HG03520 (cell line): ENCODE results near the gene DBNDD2.

Experiments
- ATAC-seq: cut with Tn5 transposase; IDR thresholded peaks from one replicate; pipeline ENCODE4 v1.9.1; 2021; ENCODE audit warnings: mild to moderate bottlenecking, moderate library complexity; ENCODE audit not compliant: unreplicated experiment

The DBNDD2 gene

DNA sequence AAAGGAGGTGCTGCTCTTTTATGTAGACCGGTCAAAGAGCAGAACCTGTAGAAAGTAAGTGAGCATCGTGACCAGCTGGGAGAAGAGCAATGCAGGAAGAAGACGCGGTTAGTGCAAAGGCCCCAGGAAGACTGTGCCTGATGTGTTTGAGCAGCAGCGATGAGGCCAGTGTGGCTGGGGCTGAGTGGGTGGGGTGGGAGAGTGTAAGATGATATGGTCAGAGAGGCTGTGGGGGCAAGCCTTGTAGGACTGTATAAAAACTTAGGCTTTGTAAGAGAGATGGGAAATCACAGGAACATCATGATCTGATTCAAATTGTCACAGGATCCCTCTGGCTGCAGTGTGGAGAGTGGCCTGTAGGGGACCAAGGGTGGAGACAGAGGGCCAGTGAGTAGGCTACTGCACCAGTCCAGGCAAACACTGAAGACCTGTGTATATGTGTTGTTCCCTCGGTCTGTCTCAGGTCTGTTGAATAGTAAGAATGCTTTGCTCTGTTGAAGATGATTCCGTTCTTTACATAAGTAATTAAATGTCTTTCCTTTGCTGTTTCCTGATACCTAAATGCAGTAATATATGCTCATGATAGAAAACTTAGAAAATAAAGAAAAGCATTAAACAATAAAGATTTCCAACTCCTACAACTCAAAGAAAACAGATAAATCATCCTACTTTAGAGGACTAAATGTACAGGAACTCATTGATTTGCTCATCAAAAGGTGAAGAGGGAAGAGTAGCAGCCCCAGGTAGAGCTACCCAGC, 37.9 kb downstream of the DBNDD2 start:
- peak; percentile 50 for ATAC-seq

DNA sequence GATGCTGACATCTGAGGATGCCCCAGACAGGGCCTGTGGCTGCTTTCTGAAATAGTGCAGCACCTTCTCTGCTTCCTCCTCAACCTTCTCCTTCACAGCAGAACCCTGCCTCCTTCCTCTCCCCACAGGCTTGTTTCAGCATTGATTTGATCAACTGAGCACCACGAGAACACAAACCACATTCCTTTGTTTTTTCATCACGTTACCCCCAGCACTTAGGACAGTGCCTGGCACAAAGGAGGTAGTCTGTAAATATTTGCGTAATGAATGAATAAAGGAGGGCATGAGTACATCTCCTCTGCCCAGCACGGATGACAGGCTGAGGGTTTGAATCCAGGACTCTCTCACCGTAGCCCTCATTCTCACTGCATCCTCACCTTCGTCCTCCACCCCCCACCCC, 40.2 kb downstream of the DBNDD2 start:
- no peak for ATAC-seq

DNA sequence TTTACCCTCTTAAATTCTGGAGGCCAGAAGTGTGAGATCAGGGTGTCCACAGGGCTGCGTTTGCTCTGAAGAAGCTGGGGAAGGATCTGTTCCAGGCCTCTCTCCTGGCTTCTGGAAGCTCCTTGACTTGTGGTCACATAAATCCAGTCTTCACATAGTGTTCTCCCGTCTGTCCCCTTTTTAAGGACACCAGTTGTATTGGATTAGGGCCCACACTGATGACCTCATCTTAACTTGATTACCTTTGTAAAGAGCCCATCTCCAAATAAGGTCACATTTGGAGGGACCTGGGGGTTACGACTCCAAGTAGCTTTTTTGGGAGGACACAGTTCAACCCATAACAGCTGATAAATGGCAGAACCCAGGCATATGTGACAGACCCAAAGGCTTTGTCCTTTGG, 41.4 kb downstream of the DBNDD2 start:
- no peak for ATAC-seq

DNA sequence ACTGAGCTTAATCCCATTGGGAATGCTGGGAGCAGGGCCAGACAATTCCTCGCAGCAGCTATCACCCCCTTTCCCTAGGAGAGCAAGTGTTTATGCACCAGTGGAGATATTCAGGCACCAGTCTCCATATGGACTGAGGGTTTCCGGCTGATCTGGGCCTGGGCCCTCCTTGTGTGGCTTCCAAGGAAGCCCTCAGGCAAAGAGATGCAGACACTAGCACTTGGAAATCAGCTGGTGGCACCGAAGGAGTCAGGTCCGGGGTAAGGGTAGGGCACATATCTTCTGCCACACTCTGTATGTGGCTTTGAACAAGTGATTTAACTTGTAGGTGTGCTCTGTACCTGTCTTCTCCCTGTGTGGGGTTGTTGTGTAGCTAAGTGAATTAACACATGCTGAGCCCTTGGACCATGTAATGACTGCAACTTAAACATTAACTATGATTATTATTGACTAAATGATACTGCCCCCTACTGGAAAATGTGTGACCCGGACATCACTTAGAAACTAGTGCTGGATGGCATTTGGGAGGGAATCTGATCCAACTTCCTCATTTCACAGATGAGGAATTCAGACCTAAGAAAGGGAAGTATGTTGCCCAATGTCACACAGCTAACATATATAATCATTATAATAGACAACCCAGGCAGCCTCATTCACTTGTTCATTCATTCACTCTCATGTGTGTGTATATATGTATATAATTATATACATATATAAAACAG, 42.2 kb downstream of the DBNDD2 start:
- no peak for ATAC-seq

DNA sequence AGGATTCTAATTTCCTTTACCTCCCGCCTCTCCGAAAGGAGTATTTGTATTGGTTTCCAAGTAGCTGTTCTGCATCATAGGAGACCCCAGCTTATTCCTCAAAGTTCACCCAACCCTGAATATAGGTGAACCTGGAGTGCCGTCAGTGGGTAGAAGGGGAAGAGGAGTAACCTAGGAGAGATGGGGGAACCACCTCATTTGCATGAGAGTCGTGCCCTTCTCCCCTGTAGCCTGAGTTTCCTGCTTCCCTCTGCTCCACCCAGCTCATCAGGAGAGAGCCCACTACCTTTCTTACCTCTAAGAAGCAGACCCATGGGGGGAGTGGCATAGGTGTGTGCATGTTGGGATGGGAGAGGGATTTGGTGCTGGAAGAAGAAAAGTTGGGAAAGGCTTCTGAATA, 44.1 kb downstream of the DBNDD2 start:
- no peak for ATAC-seq

DNA sequence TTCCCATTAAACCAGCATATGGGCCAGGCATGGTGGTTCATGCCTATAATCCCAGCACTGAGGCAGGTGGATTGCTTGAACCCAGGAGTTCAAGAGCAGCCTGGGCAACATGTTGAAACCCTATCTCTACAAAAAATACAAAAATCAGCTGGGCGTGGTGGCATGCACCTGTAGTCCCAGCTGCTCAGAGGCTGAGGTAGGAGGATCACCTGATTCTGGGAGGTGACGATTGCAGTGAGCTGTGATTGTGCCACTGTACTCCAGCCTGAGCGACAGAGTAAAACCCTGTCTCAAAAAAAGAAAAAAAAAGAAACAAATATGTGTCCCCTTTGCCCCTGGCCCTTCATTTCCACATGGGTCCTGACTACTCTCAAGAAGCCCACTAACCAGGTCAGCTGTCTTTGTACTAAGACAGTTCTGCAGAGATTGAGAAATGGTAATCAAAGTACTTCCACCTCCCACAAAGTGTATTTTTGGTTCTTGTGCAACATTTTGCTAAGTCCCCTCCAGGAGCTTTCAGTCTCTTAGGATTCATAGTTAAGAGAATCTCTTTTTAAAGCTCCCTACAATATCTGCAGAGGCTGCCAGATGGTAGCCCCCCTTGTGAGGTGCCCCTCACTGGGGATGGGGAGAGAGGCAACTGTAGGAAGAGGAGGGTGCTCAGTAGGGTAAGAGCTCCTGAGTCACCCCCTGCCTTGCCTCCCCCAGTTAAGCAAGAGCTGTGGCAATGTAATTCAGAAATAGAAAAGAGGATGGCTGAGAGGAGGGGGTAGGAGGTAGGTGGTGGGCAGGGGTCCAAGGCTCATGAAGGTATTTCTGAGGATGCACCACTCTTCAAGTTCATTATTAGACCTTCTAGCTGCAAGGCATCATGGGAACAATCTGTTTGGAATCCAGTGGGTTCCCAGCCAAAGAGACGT, 44.9 kb downstream of the DBNDD2 start:
- no peak for ATAC-seq

DNA sequence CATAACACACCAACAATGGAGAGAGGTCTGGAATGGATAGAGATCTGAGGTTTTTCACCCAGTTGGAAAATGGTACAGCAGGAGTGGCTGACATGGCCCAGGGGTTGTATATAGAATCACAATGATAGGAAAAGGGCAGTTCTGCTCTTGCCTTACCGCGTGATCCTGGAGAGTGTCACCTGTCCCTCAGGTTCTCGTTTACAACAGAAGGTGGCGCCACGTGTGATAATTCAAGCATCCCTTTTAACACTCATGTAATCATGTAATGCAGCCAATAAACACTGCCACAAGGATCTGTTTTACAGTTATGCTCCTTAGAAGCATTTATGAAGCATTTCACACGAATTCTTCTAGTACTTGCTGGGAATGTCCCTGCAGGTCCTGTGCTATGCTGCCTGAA, 48.5 kb downstream of the DBNDD2 start:
- ATAC-seq: no peak

DNA sequence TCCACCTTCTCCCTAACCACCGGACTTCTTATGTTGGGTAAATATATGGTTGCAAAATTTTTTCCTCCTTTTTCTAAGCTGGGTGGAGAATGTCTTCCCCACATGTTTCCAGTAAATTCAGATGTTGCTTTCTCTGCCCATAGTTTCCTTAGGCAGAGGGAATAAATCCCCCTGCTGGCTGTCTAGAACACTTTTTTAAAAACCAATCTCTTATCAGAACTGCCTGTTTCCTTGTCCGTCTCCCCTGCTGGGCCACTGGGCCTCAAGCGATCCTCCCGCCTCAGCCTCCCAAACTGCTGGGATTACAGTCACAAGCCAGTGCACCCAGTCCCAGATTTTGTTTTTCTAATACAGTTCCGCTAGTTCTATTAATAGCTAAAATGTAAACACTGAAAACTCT, 51.5 kb downstream of the DBNDD2 start:
- no peak for ATAC-seq
